Body of pancreas (tissue), 4 donors: ENCODE measurements around the gene MRPL9.

Experiments
- CTCF ChIP-seq, 7 experiments: fragments of 450-650 bp in 4 of 7; fragments of 200-600 bp in 3 of 7; sonication (generic) in 3 of 7; IDR thresholded peaks; one replicate each; pipeline ENCODE4 v1.5.1; 2016 to 2019; ENCODE audit warnings: antibody characterized with exemption in 7 of 7
- POLR2A ChIP-seq, 3 donors: fragments of 450-650 bp; IDR thresholded peaks; one replicate each; pipeline ENCODE4 v1.6.1; 2016; ENCODE audit warnings: antibody characterized with exemption in 3 of 3, mild to moderate bottlenecking in 2 of 3

- TF ChIP-seq POLR2A (IDR thresholded peaks at IDR 0.05) (no peak), CTCF (IDR thresholded peaks at IDR 0.05) (no peak)
These were observed 46.9 kb downstream of the MRPL9 start for GRCh38 chr1:151716405-151716762.
